GM23248 (cell line): ENCODE results near the gene NGB.
"Not testable (repeated sequence)": the region's sequence is repeated elsewhere in the genome, so short reads cannot be mapped to it uniquely, and the experiment has no call there.

Source experiments
- EZH2 ChIP-seq: fragments of 200-600 bp; sonication (generic); IDR thresholded peaks from 2 replicates; pipeline ENCODE4 v1.6.1; 2018; ENCODE audit warnings: antibody characterized with exemption, mild to moderate bottlenecking; ENCODE audit not compliant: insufficient read depth, poor library complexity, severe bottlenecking
- EZH2phosphoT487 ChIP-seq: fragments of 200-600 bp; sonication (generic); IDR thresholded peaks from 2 replicates; pipeline ENCODE4 v1.6.1; 2018; ENCODE audit warnings: antibody characterized with exemption, moderate library complexity, mild to moderate bottlenecking, low read depth; ENCODE audit not compliant: insufficient read depth

DNA sequence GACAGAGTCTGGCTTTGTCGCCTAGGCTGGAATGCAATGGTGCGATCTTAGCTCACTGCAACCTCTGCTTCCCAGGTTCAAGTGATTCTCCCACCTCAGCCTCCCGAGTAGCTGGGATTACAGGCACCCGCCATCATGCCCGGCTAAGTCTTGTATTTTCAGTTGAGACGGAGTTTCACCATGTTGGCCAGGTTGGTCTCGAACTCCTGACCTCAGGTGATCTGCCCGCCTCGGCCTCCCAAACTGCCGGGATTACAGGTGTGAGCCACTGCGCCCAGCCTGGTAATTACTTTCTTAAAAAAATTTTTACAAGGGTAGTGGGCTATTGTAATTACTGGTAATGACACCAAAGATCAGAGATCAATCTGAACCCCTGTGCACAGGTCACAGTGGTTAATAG is 47.8 kb upstream of the NGB start:
- TF ChIP-seq EZH2phosphoT487, EZH2: not testable (repeated sequence)
